Uterus (tissue), 2 donors: Measurements from ENCODE around the gene FBXO11.

ENCODE experiments used
- CTCF ChIP-seq, 4 experiments: fragments of 200-600 bp in 2 of 4; fragments of 450-650 bp in 2 of 4; sonication (generic) in 2 of 4; IDR thresholded peaks; one replicate each; pipeline ENCODE4 v1.5.1; 2016 to 2019; ENCODE audit warnings: antibody characterized with exemption in 4 of 4, mild to moderate bottlenecking in 2 of 4, moderate library complexity in 1 of 4
- POLR2A ChIP-seq, 2 donors: fragments of 450-650 bp; IDR thresholded peaks; one replicate each; pipeline ENCODE4 v1.6.1; 2016; ENCODE audit warnings: antibody characterized with exemption in 2 of 2, mild to moderate bottlenecking in 1 of 2, moderate library complexity in 1 of 2

GRCh38 chr2:47843407-47843806 lies 62.9 kb downstream of the FBXO11 start:
- TF ChIP-seq CTCF (IDR thresholded peaks at IDR 0.05) (no peak), POLR2A (IDR thresholded peaks at IDR 0.05) (no peak)
